OCI-M2 (cell line): ENCODE results near the gene PRKCH.

Experiments used
- DNase-seq: peaks from one replicate; lab custom pipeline; 2025; ENCODE audit not compliant: unreplicated experiment; lab: John Stamatoyannopoulos, UW

PRKCH gene

DNA sequence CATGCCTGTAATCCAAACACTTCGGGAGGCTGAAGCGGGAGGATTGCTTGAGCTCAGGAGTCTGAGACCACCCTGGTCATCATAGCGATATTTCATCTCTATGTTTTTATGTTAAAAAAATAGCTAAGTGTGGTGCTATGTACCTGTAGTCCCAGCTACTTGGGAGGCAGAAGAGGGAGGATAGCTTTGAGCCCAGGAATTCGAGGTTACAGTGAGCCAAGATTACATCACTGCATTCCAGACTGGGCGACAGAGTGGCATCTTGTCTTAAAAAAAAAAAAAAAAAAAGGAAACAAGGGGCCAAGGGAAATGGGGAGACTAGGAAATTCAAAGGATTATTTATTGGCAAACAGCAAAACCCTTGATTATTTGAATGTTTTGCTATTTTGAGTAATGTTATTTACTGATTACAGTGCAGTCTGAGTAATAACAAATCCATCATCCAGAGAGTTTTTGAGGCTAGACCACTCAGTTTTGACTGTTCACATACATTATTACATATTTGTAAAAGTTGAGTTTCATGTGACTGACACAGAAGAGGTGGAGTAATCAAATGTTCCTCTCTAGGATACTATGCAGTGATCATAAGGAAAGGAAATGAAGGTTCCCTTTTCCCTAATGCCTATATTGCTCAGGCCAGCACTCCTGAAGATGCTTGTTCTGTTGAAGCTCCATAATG lies 40.8 kb downstream of the PRKCH start:
- no peak for DNase-seq

DNA sequence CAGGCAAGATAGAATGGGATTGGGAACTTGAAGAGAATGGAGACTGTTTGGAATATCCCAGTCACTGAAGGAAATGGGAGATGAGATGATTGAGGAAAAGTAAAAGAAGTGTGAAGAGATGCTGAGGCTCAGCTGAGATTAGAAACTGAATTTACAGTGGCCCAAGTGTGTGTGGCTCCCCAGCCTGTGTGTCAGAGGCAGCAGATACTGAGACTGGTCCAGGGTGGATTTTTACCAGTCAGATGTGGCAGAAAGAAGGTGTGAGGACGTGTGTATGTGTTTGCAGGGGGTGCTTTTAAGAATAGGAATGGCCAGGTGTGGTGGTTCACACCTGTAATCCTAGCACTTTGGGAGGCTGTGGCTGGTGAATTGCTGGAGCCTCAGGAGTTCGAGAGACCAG lies 42.9 kb downstream of the PRKCH start:
- DNase-seq: no peak

GRCh38 chr14:61365667-61366212 lies 44.4 kb downstream of the PRKCH start:
- DNase-seq: no peak

- no peak for DNase-seq
These were observed 46.8 kb downstream of the PRKCH start for GRCh38 chr14:61368114-61368710.

- DNase-seq: no peak
These were observed 47.5 kb downstream of the PRKCH start for GRCh38 chr14:61368781-61369453.

DNA sequence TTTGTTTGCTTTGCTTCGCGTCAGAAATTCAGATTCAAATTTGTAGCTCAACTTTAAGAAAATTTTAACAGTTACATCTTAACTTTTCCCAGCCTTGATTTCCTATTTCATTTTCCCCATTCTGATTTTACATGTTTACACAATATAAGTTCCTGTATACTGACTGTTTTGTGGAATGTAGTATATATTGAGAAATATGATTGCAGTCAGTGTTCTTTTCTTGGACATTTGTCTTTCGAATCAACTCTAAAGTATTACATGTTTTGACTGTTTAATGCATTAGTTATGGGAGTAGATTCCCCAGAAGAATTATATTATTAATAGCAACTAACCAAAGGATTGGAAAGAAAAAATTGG lies 48.1 kb downstream of the PRKCH start:
- DNase-seq: no peak

DNA sequence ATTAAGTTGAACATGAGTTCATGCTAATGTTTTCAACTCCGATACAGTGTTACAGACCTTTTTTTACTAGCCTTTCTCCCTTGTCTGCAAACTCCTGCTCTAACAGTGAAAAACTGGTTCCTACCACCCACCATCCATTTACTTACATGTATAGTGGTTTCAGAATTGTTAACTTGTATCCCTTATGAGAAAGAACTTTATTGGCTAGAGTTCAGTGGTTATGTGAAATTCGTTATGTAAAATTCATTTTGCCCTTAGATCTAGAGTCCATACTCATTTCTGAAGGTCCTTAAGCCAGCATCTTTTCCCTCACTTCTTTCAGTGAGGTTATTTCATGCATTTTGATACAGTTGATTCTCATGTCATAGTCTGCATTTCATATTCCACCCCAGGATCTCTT lies 51.0 kb downstream of the PRKCH start:
- no peak for DNase-seq

DNA sequence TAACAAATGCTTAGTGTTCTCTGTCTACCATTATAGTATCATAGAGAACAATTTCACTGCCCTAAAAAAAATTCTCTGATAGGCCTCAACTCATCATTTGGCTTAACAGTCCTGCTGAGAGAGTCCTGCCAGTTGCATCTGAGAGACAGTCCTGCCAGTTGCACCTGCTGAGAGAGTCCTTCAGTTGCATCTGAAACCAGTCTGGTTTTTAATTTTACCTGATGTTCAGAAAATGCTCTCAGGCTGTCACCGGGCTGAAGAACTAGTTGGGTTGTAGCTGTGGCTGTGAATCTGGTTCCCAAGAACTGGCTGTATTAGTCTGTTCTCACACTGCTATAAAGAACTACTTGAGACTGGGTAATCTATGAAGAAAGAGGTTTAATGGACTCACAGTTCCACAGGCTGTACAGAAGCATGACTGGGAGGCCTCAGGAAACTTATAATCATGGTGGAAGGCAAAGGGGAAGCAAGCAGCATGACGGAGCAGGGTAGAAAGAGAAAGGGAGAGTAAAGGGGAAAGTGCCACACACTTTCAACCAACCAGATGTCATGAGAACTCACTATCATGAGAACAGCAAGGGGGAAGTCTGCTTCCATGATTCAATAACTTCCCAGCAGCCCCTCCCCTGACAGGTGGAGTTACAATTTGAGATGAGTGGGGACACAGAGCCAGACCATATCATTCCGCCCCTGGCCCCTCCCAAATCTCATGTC lies 51.6 kb downstream of the PRKCH start:
- DNase-seq: no peak

DNA sequence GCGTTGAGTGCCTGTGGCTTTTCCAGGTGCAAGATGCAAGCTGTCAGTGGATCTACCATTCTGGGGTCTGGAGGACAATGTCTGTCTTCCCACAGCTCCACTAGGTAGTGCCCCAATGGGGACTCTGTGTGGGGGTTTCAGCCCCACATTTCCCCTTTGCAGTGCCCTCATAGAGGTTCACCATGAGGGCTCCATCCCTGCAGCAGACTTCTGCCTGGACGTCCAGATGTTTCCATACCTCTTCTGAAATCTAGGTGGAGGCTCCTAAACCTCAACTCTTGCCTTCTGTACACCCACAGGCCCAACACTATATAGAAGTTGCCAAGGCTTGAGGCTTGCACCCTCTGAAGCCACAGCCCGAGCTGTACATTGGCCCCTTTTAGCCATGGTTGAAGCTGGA lies 52.9 kb downstream of the PRKCH start:
- no peak for DNase-seq

DNA sequence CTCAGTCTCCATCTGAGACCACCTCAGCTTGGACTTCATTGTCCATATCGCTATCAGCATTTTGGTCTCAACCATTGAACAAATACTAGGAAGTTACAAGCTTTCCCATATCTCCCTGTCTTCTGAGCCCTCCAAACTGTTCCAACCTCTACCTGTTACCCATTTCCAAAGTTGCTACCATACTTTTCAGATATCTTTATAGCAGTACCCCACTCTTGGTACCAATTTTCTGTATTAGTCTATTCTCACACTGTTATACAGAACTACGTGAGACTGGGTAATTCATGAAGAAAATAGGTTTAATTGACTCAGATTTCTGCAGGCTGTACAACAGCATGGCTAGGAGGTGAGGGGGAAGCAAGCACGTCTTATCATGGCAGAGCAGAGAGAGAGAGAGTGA lies 53.8 kb downstream of the PRKCH start:
- no peak for DNase-seq

DNA sequence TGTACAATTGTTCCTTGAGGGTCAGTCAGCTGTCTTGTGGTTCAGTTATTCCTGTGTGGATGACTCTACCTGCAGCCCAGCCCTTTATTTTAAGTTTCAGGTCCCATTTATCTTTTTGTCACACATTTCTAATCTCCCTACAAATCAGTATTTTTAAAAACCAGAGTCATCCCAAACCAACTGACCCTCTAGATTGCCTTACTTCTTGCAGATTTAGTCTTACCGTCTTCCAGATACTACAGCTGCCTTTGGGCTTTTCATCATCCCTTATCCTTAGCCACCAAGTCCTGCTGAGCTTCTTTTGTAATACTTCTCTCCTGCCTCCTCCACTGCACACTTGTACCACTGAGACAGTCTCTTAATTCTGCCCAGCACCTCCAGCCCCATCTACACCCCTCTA lies 54.9 kb downstream of the PRKCH start:
- no peak for DNase-seq

DNA sequence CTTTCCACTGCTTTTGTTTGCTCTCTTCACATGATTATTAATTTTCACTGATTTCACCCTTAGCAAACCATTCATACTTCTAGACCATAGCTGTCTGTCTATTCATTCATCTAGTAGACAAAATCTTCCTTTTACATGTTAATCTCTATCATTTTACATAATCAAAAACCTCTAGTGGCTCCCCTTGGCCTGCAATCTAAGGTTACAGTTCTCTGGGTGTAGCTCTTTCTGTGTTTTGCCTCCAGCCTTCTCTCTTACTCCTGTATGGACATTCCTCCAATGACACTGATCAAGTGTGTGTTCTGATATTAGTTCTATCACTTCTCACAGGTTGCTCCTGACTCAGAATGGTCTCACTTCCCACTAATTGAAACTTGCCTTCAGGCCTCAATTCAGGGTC lies 56.4 kb downstream of the PRKCH start:
- no peak for DNase-seq

- DNase-seq: no peak
These were observed 58.3 kb downstream of the PRKCH start for GRCh38 chr14:61379639-61380184.

GRCh38 chr14:61380984-61381383 lies 59.6 kb downstream of the PRKCH start:
- no peak for DNase-seq

DNA sequence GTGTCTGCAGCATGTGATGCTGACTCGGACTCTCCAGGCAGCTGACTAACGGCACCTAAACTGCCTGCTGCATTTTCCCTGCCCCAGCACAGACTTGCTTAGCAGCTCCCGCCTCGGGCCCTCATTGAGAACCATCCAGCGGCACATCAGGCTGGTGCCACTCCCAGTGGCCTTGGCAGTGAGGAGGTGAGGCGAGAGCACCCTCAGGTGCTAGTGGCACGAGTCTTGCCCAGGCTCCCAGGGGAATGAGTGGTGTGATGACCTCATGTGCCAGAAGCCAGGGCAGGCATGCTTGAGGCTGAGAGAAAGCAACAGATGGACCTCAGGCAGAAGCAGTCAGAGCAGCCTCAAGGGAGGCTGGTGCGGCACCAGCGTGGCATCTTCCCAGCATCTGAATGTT lies 60.2 kb downstream of the PRKCH start:
- DNase-seq: no peak

DNA sequence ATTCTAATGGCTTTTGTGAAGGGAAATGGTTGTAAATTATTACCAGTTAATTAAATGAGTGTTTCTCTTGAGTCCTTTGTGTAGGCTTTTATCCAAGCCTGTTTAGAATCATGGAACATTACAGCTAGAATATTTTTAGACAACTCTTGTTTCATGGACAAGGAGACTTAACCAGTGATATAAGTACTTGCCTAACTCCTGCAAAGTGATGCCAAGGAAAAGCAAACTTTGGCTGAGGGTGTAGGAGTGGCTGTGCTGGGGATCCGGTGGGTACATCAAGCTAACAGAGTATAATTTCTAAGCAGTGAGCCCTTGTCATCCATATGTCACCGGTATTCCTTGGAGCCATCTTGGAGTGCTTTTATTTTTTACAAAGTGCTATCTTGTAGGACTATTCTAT lies 61.5 kb downstream of the PRKCH start:
- DNase-seq: no peak

GRCh38 chr14:61385002-61385685 lies 63.8 kb downstream of the PRKCH start:
- DNase-seq: no peak

GRCh38 chr14:61386173-61386772 lies 64.9 kb downstream of the PRKCH start:
- DNase-seq: no peak

- no peak for DNase-seq
These were observed 65.7 kb downstream of the PRKCH start for GRCh38 chr14:61387076-61387475.

GRCh38 chr14:61388173-61388975 lies 67.0 kb downstream of the PRKCH start:
- no peak for DNase-seq
